HG03521 (cell line): ENCODE measurements around the gene SFTPB.
"Not testable (repeated sequence)": the region's sequence is repeated elsewhere in the genome, so short reads cannot be mapped to it uniquely, and the experiment has no call there.

Source experiments
- ATAC-seq: cut with Tn5 transposase; IDR thresholded peaks from one replicate; pipeline ENCODE4 v1.9.1; 2021; ENCODE audit warnings: mild to moderate bottlenecking, moderate library complexity; ENCODE audit not compliant: unreplicated experiment

Gene SFTPB

GRCh38 chr2:85659324-85659981, 8.5 kb downstream of the SFTPB start:
- ATAC-seq = no peak

DNA sequence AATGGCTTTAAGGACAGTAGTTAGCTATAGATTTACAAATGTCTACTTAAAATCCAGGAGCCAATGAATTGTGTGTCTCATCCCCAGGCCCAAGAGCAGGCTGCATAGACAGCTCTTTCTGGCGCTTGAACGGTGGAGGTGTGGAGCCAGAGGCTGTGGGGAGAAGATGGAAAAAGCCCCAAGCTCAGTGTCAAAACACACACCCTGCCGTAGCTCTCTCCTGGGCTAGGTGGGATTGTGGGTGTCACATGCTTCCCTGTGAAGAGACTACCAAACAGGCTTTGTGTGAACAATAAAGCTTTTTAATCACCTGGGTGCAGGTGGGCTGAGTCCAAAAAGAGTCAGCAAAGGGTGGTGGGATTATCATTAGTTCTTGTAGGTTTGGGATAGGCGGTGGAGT, 10.6 kb downstream of the SFTPB start:
- ATAC-seq = not testable (repeated sequence)

DNA sequence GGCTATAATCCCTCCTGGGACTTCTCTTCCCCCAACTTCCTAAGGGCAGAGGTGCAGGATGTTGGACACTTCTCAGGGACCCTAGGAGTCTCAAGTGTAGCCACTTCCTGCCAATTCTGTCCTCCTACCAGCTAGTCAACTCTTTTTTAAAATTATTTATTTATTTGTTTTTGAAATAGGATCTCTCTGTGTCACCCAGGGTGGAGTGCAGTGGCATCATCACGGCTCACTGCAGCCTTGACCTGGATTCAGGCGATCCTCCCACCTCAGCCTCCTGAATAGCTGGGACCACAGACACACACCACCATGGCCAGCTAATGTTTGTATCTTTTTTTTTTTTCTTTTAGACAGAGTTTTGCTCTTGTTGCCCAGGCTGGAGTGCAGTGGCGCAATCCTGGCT, 11.5 kb downstream of the SFTPB start:
- ATAC-seq = no peak

DNA sequence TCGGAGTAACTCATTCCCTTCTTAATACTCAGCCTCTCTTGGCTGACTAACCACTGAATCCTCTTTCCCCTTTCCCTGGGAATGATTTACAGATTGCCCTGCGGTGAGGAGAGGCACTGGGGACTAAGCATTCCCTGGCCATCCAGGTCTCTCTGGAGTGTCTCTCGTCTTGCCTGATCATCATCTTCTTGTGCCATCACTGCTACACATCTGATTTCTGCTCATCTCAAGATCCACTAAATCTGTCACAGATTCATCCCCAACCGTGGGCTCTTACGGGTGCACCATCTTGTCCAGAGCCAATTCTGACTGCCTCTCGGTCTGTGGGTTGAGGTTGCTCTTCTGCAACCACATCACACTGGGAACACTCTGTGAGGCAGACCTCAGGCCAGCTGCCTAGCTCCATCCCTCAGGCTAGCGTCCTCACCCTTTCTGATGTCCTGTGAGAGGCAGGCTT, 12.0 kb downstream of the SFTPB start:
- no peak for ATAC-seq

- ATAC-seq = no peak
Measured at GRCh38 chr2:85653996-85654395, 14.0 kb downstream of the SFTPB start.

DNA sequence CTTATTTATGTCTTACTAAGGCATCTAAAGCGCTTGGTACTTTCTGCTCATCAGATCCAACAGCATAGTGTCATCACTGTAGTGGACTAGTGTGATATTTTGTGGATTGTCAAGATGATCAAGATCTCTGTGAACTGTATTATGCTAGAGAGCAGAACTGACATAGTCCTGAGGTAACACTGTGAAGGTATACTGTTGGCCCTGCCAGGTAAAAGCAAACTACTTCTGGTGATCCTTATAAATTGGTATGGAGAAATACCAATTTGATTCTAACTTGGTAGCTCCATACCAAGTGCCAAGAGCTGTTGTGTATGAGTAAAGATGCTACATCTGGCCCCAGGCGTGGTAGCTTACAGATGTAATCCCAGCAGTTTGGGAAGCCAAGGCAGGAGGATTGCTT, 15.9 kb downstream of the SFTPB start:
- no peak for ATAC-seq

- no peak for ATAC-seq
Measured at GRCh38 chr2:85651097-85651496, 16.9 kb downstream of the SFTPB start.

GRCh38 chr2:85650456-85650855, 17.5 kb downstream of the SFTPB start:
- no peak for ATAC-seq

DNA sequence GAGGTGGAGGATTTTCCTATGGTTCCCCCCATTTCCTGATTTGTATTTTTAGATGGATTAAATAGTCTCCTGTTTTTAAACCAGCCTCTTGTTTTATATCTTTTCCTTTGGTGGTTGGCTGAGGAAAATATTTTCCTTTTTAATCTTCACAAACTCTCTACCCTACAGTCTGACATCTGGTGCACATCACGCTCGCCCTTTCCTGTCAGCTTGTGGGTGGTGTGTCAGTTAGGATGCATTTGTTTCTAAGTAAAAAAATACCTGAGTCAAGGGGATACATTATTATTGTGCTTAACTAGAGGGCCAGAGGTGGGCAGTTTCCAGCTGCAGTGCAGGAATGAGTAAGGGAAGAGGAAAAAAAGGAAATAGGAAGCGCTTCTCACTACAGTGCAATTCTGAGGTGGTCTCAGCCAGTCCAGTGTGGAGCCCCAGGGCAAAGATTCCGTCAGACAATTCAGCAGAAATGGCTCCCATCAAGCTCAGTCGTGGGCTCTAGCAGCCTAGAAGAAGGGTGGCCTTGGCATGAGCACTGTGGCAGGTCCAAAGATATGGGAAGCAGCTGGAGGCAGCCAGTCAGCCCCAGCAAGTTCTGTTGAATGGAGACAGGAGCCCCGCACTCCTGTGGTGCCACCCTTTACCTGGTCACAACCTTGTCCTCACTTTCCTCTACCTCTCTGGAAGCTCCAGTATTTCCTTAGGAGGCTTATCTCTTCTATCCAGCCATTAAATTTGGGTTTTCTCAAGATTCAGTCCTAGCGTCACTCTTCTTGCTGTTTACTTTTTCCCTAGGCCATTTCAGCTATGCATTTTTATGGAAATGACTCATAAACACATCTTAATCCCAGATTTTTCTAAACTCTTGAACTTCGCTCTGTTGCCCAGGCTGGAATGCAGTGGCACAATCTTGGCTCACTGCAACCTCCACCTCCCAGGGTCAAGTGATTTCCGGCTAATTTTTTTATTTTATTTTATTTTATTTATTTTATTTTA, 18.5 kb downstream of the SFTPB start:
- ATAC-seq = no peak

DNA sequence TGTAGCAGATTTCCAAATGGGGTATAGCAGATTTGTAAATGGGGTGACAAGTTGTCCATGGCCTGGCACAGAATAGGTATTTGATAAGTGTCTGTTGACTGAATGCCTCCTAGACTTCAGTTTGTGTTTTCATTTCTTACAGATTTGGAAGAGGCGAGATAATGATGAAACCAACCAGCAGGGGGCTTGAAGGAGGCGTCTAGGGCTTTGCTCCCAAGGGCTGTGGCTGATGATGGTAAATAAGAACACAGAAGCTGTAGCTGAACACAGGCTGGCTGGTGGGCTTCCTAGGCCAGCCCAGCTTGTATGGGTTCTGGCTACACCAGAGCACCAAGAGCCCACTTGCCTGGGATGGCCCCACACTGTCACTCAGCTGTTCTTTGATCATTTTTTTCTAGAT, 19.4 kb downstream of the SFTPB start:
- ATAC-seq = no peak

DNA sequence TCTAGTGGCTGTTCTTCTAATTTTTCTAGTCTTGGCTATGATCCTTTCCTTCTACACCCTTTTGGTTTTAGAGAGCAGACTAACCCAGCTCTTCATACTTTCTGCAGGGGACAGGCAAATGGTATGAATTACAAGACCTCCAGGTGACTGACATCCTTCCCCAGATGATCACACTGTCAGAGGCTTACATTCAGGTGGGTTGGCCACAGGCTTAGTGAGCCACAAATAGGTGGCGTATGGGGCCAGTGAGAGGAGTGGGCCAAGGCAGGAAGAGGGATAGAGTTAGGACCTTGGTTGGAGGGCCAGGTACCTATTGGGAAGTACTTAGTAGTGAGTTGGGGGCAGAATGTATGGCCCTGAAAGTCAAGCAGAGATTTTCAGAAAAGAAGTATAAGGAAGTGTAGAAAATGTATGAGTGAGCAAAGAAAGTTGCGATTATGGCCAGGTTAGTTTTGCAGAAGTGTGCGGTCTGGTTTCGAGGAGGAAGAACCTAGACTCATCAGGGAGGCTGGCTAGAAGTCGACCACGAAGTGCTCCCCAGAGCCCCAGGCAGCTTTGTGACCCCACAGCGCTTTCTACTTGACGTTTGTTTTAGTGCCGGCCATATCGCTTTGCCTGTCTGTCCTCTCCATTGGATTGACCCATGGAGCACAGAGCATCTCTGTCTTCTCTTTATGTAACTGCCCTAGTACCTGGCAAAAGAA, 20.0 kb downstream of the SFTPB start:
- peak; percentile 59 for ATAC-seq

GRCh38 chr2:85646166-85646565, 21.8 kb downstream of the SFTPB start:
- ATAC-seq = no peak

- ATAC-seq = no peak
Measured at GRCh38 chr2:85644909-85645308, 23.1 kb downstream of the SFTPB start.

DNA sequence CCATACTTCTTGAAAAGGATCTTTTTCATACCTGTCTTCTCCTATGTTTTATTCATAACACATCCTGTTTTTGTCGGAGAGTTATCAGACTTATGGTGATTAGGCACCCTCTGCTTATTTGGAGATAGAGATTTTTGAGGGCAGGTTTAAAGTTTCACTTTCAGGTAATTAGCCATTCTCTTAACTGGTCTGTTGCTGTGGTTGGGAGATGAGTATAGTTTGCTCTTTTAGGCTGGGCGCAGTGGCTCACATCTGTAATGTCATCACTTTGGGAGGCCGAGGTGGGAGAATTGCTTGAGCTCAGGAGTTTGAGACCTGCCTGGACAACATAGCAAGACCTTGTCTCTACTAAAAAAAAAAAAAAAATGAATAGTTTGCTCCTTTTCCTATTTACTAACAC, 25.3 kb downstream of the SFTPB start:
- ATAC-seq = peak; percentile 72

DNA sequence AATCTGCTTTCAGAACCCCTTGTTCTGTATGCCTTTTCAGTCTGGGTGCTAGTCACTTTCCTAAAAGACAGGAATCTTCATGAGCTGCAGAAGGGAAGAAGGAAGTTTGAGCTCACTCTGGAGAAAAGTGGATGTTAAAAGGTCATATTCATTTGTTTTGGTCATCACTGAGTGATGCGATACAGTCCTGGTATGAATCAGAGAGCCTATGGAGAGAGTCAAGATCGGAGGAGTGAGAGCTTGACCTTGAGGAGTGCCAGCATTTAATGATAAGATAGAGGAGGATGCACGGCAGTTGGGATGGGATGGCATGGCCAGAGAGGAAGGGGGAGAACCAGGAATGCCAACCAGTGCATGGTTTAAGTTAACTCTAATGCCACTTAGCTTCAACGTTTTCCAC, 32.4 kb downstream of the SFTPB start:
- no peak for ATAC-seq

DNA sequence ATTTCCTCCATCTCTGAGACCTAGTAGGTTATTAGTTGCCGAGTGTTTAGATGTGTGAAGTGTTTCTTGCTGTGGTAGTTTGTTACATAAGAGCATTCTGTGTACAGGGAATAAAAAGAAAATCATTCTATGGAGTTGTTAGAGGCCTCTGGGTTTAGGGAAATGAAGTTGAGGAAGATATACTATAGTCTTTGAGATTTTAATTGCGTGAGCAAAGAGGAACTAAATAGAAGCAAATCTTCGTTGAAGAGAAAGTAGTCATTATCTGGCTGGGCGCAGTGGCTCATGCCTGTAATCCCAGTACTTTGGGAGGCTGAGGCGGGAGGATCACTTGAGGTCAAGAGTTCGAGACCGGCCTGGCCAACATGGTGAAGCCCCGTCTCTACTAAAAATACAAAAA, 33.0 kb downstream of the SFTPB start:
- ATAC-seq = no peak

DNA sequence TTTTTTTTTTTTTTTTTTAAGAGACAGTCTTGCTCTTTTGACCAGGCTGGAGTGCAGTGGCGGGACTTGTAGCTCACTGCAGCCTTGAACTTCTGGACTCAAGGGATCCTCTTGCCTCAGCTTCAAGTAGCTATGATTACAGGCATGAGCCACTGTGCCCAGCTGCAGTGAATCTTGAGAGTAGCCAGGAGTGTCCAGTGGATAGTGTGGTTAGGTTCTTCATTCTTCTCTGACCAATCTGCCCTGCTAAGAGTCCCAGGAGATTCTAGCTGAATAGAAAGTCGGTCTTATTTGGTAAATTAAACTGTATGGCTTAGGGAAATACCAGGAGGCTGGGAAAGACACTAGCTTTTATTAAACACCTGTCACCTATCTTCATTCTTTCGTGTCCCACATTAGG, 36.7 kb downstream of the SFTPB start:
- no peak for ATAC-seq

DNA sequence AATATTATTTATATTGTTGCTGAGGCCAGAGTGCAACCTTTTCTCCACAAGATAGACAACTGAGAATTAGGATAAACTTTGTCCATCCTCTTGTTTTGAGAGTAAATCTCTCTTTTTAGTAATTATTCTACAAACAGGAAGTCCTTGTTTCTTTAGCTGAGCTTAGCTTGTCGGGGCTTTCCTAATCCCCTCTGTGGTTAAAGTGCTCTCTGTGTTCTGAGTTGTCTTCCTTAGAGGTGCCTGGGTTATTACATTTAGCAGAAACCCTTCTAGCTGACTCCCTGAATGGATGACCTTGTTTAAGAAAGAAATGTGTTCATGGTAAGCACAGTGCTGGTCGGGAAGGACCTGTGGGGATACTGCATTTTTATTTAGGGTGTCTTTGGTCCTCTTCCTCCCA, 39.3 kb downstream of the SFTPB start:
- no peak for ATAC-seq

DNA sequence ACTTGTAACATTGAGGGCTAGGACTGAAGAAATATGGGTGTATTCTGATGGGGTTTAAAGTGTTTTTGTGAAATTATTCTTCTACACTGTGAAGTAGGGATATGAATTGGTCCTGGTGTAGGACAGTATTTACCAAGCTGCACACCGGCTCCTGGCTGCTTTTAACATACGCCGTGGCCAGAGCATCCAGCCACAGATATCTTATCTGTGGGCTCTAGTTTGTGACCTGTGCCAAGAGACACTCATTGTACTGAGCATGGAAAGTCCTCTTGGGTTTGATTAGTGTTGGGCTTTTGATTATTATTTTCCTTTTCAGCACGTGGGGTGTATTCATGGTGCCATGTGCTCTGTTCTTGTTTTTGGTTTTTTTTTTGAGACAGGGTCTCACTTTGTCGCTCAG, 44.0 kb downstream of the SFTPB start:
- no peak for ATAC-seq

DNA sequence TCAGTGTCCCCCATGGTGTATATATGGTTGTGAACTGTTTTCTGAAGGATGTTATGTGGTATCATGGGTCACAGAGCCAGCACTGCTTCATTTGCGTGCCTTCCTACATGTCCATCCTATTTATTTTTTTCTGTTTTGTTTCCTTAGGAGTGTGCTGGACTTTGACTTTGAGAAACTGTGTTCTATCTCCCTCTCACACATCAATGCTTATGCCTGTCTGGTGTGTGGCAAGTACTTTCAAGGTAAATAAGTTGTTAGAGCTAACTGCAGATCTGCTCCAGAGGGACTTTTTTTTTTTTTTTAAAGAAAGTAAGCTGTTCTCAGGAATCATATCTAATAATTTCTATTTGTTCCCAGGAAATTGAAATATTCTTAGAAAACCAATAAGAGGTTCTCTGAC, 46.7 kb downstream of the SFTPB start:
- ATAC-seq = no peak

GRCh38 chr2:85619617-85620016, 48.4 kb downstream of the SFTPB start:
- ATAC-seq = no peak

- ATAC-seq = not testable (repeated sequence)
Measured at GRCh38 chr2:85617723-85618122, 50.3 kb downstream of the SFTPB start.
